Stimulated activated CD4-positive, alpha-beta T cell treated with anti-CD3 and anti-CD28 coated beads, Interleukin-4, amount 100 ng/mL, for 1 hour (primary cell): ENCODE data around the gene NADSYN1.
"Not testable (repeated sequence)": the region's sequence is repeated elsewhere in the genome, so short reads cannot be mapped to it uniquely, and the experiment has no call there.

Experiments used
- DNase-seq: peaks from one replicate; pipeline ENCODE4 v3.0.0-alpha.2; 2020

Gene NADSYN1

GRCh38 chr11:71491940-71492339, 38.9 kb downstream of the NADSYN1 start:
- DNase-seq, result no peak

GRCh38 chr11:71495286-71496230, 42.6 kb downstream of the NADSYN1 start:
- no peak for DNase-seq

GRCh38 chr11:71496421-71496820, 43.4 kb downstream of the NADSYN1 start:
- DNase-seq, result no peak

- DNase-seq, result no peak
Observed at GRCh38 chr11:71498091-71498490, 45.1 kb downstream of the NADSYN1 start.

- no peak for DNase-seq
Observed at GRCh38 chr11:71499125-71499524, 46.1 kb downstream of the NADSYN1 start.

- no peak for DNase-seq
Observed at GRCh38 chr11:71499546-71499945, 46.5 kb downstream of the NADSYN1 start.

GRCh38 chr11:71500601-71501021, 47.6 kb downstream of the NADSYN1 start:
- DNase-seq, result no peak

- DNase-seq, result no peak
Observed at GRCh38 chr11:71501071-71501985, 48.3 kb downstream of the NADSYN1 start.

GRCh38 chr11:71502026-71502425, 49.0 kb downstream of the NADSYN1 start:
- DNase-seq, result no peak

GRCh38 chr11:71502871-71503435, 50.0 kb downstream of the NADSYN1 start:
- no peak for DNase-seq

GRCh38 chr11:71504531-71504930, 51.5 kb downstream of the NADSYN1 start:
- DNase-seq, result no peak

- no peak for DNase-seq
Observed at GRCh38 chr11:71505001-71505400, 52.0 kb downstream of the NADSYN1 start.

- DNase-seq, result no peak
Observed at GRCh38 chr11:71505781-71506180, 52.8 kb downstream of the NADSYN1 start.

GRCh38 chr11:71507102-71507501, 54.1 kb downstream of the NADSYN1 start:
- DNase-seq, result no peak

- no peak for DNase-seq
Observed at GRCh38 chr11:71518506-71519471, 65.8 kb downstream of the NADSYN1 start.

- DNase-seq, result no peak
Observed at GRCh38 chr11:71519546-71519945, 66.5 kb downstream of the NADSYN1 start.

- DNase-seq, result no peak
Observed at GRCh38 chr11:71525188-71525937, 72.4 kb downstream of the NADSYN1 start.

GRCh38 chr11:71525938-71526495, 73.0 kb downstream of the NADSYN1 start:
- no peak for DNase-seq

- not testable (repeated sequence) for DNase-seq
Observed at GRCh38 chr11:71526796-71527575, 74.0 kb downstream of the NADSYN1 start, which contains the start of gene KRTAP5-7. Gene KRTAP5-7 (plus strand): TSS chr11:71527267. CDS start chr11:71527301, 34 bp downstream.
